MCF 10A (cell line): ENCODE data around the gene DGUOK. TPM values are rescaled to one million over a fixed set of nuclear protein-coding genes. Genes with fewer than 3 reads are reported as not detected.
"Not testable (repeated sequence)": the region's sequence is repeated elsewhere in the genome, so short reads cannot be mapped to it uniquely, and the experiment has no call there.

ENCODE experiments used
- BruUV-seq: library from RNA; stranded (reverse); fragments of 400-500 nt; replicated peaks from 2 replicates; lab custom pipeline; 2021; lab: Mats Ljungman, UMichigan
- CTCF ChIA-PET: fragments of 300-600 bp; sonication (Branson Sonifier 250); formaldehyde crosslinking; extraction: SDS; loops from one replicate; lab custom pipeline; 2021; ENCODE audit warnings: antibody characterized with exemption, inconsistent platforms; lab: Yijun Ruan, JAX
- POLR2A ChIA-PET: fragments of 300-600, 350-650 bp; sonication (Branson Sonifier 250); formaldehyde crosslinking; extraction: SDS; loops from one replicate; lab custom pipeline; 2020; ENCODE audit warnings: antibody characterized with exemption, inconsistent platforms; lab: Yijun Ruan, JAX
- DNase-seq: peaks from one replicate; pipeline ENCODE4 v3.0.0-alpha.2; 2018; ENCODE audit not compliant: unreplicated experiment
- H3K27ac Mint-ChIP-seq: one replicate; pipeline ENCODE4 v1.8.0; 2022; ENCODE audit warnings: mild to moderate bottlenecking, low read depth, mixed read lengths; ENCODE audit not compliant: unreplicated experiment
- H3K27me3 Mint-ChIP-seq: one replicate; pipeline ENCODE4 v1.8.0; 2022; ENCODE audit warnings: mixed read lengths; ENCODE audit not compliant: insufficient read depth, unreplicated experiment
- H3K36me3 Mint-ChIP-seq: one replicate; pipeline ENCODE4 v1.8.0; 2022; ENCODE audit warnings: mild to moderate bottlenecking, moderate library complexity, mixed read lengths; ENCODE audit not compliant: insufficient read depth, unreplicated experiment
- H3K4me1 Mint-ChIP-seq: one replicate; pipeline ENCODE4 v1.8.0; 2022; ENCODE audit warnings: mixed read lengths; ENCODE audit not compliant: insufficient read depth, unreplicated experiment
- H3K4me3 Mint-ChIP-seq: one replicate; pipeline ENCODE4 v1.8.0; 2022; ENCODE audit warnings: mild to moderate bottlenecking, moderate library complexity, mixed read lengths; ENCODE audit not compliant: unreplicated experiment
- H3K9me3 Mint-ChIP-seq: one replicate; pipeline ENCODE4 v1.8.0; 2022; ENCODE audit warnings: mixed read lengths; ENCODE audit not compliant: unreplicated experiment
- CTCF ChIP-seq: fragments of 200-600 bp; IDR thresholded peaks from one replicate; pipeline ENCODE4 v1.8.0; 2022; ENCODE audit warnings: antibody characterized with exemption, mild to moderate bottlenecking; ENCODE audit not compliant: unreplicated experiment
- intact Hi-C: fragments of 100-400 bp; cut with micrococcal nuclease; formaldehyde crosslinking; loops from 2 replicates; pipeline ENCODE4 v1.14.1; 2022
- total RNA-seq: library from RNA; stranded (reverse); gene quantifications from 2 replicates; pipeline ENCODE4 v1.2.3, GENCODE V29; 2022

Gene DGUOK
- total RNA-seq, 1 experiment from 2014 or later, result 92.3 TPM

- POLR2A ChIA-PET, result interaction anchor here (0.7 kb wide), 1 partner anchor 54 kb away, joined by 3 read pairs; no protein-coding TSS in a partner anchor
- Mint-ChIP-seq H3K27me3 (no peaks in the 10 kb centered on the region), H3K36me3 (no peaks in the 10 kb centered on the region), H3K4me1 (no peaks in the 10 kb centered on the region), H3K9me3 (no peaks in the 10 kb centered on the region), H3K27ac (no peak overlapping the region), H3K4me3 (no peak overlapping the region)
- no peak for TF ChIP-seq CTCF
- intact Hi-C loops, result no loop called here
- DNase-seq, result no peak
- CTCF ChIA-PET, result no interaction called here
- BruUV-seq, result no TSS peak
Observed at GRCh38 chr2:73901143-73901542, 25.5 kb upstream of the DGUOK start.

- no peaks in the 10 kb centered on the region for H3K36me3 Mint-ChIP-seq
- CTCF ChIA-PET, result no interaction called here
- no peak for TF ChIP-seq CTCF
- no peaks in the 10 kb centered on the region for H3K4me1 Mint-ChIP-seq
- no peaks in the 10 kb centered on the region for H3K9me3 Mint-ChIP-seq
- H3K27me3 Mint-ChIP-seq, result no peaks in the 10 kb centered on the region
- intact Hi-C loops, result no loop called here
- POLR2A ChIA-PET, result interaction anchor here (0.9 kb wide), 1 partner anchor 74 kb away, joined by 3 read pairs; the partner anchor contains the start of gene STAMBP
- H3K4me3 Mint-ChIP-seq, result no peak overlapping the region
- BruUV-seq, result no TSS peak
- no peak overlapping the region for H3K27ac Mint-ChIP-seq
- no peak for DNase-seq
Observed at GRCh38 chr2:73902284-73902683, 24.4 kb upstream of the DGUOK start.

- H3K4me3 Mint-ChIP-seq, result no peak overlapping the region
- no peak overlapping the region for H3K27ac Mint-ChIP-seq
- no TSS peak for BruUV-seq
- no peaks in the 10 kb centered on the region for H3K27me3 Mint-ChIP-seq
- H3K36me3 Mint-ChIP-seq, result no peaks in the 10 kb centered on the region
- H3K4me1 Mint-ChIP-seq, result no peaks in the 10 kb centered on the region
- H3K9me3 Mint-ChIP-seq, result no peaks in the 10 kb centered on the region
- no peak for DNase-seq
- no peak for TF ChIP-seq CTCF
- ChIA-PET CTCF (interaction anchor here (0.9 kb wide), 1 partner anchor 12 kb away, joined by 5 read pairs; no protein-coding TSS in a partner anchor), POLR2A (interaction anchor here (0.9 kb wide), 1 partner anchor 75 kb away, joined by 3 read pairs; the partner anchor contains the start of gene STAMBP)
- intact Hi-C loops, result no loop called here
Observed at GRCh38 chr2:73903313-73903712, 23.4 kb upstream of the DGUOK start.

GRCh38 chr2:73903949-73904613 lies 22.6 kb upstream of the DGUOK start:
- BruUV-seq, H3K27me3 Mint-ChIP-seq, DNase-seq, POLR2A ChIA-PET, H3K4me3 Mint-ChIP-seq, intact Hi-C loops, H3K4me1 Mint-ChIP-seq, H3K9me3 Mint-ChIP-seq, H3K27ac Mint-ChIP-seq, CTCF ChIA-PET, H3K36me3 Mint-ChIP-seq: not testable (repeated sequence)
